Naive thymus-derived CD4-positive, alpha-beta T cell (primary cell): ENCODE results near the gene GVQW3. TPM values are rescaled to one million over a fixed set of nuclear protein-coding genes. Genes with fewer than 3 reads are reported as not detected.

Experiments used
- ATAC-seq: fragments of 150-1000 bp; cut with Tn5 transposase; 2 replicates; pipeline ENCODE4 v1.10.0; 2021; ENCODE audit warnings: mild to moderate bottlenecking, moderate library complexity
- CTCF ChIA-PET: fragments of 350-600 bp; sonication (Branson Sonifier 250); formaldehyde crosslinking; loops from one replicate; lab custom pipeline; 2021; ENCODE audit warnings: antibody characterized with exemption; lab: Charles Lee
- POLR2A ChIA-PET: fragments of 350-600 bp; sonication (Branson Sonifier 250); formaldehyde crosslinking; loops from one replicate; lab custom pipeline; 2021; ENCODE audit warnings: antibody characterized with exemption, inconsistent platforms; lab: Charles Lee
- DNase-seq, 9 donors: peaks; one replicate each; pipeline versions ENCODE4 v3.0.0 to v3.0.0-alpha.2; 2020 to 2022; ENCODE audit warnings: mixed read lengths in 1 of 9
- H3K27ac ChIP-seq: one replicate; pipeline ENCODE4 v1.7.0; 2013; ENCODE audit warnings: mild to moderate bottlenecking, low read depth, low read length, moderate library complexity
- H3K27me3 ChIP-seq, 2 donors: one replicate each; pipeline ENCODE4 v1.7.0; 2013; ENCODE audit warnings: low read length in 2 of 2, mild to moderate bottlenecking in 2 of 2, moderate library complexity in 2 of 2; ENCODE audit not compliant: control insufficient read depth in 2 of 2, insufficient read depth in 2 of 2
- H3K36me3 ChIP-seq, 3 experiments: 1 replicate in 2 of 3; 2 replicates in 1 of 3; pipeline ENCODE4 v1.7.0; 2013; ENCODE audit warnings: low read length in 3 of 3, mild to moderate bottlenecking in 3 of 3, moderate library complexity in 1 of 3; ENCODE audit not compliant: insufficient read depth in 3 of 3, control insufficient read depth in 2 of 3
- H3K4me1 ChIP-seq, 2 donors: one replicate each; pipeline ENCODE4 v1.7.0; 2013; ENCODE audit warnings: low read length in 2 of 2, mild to moderate bottlenecking in 2 of 2, moderate library complexity in 1 of 2; ENCODE audit not compliant: control insufficient read depth in 2 of 2, insufficient read depth in 2 of 2
- H3K4me3 ChIP-seq: 2 replicates; pipeline ENCODE4 v1.7.0; 2013; ENCODE audit warnings: mild to moderate bottlenecking, low read length
- H3K9me3 ChIP-seq, 3 experiments: 1 replicate in 2 of 3; 2 replicates in 1 of 3; pipeline ENCODE4 v1.7.0; 2013; ENCODE audit warnings: low read length in 3 of 3; ENCODE audit not compliant: control insufficient read depth in 2 of 3
- H3K27ac Mint-ChIP-seq, 9 donors: one replicate each; pipeline ENCODE4 v1.8.0; 2020 to 2022; ENCODE audit warnings: mixed read lengths in 9 of 9, mild to moderate bottlenecking in 8 of 9, moderate library complexity in 5 of 9, inconsistent platforms in 2 of 9
- H3K27me3 Mint-ChIP-seq, 5 donors: one replicate each; pipeline ENCODE4 v1.8.0; 2021 to 2022; ENCODE audit warnings: mixed read lengths in 5 of 5, mild to moderate bottlenecking in 1 of 5
- H3K36me3 Mint-ChIP-seq, 5 donors: one replicate each; pipeline ENCODE4 v1.8.0; 2020 to 2022; ENCODE audit warnings: mixed read lengths in 5 of 5, mild to moderate bottlenecking in 3 of 5, inconsistent platforms in 1 of 5
- H3K4me1 Mint-ChIP-seq, 7 donors: one replicate each; pipeline ENCODE4 v1.8.0; 2020 to 2022; ENCODE audit warnings: mixed read lengths in 7 of 7, mild to moderate bottlenecking in 3 of 7, inconsistent platforms in 1 of 7
- H3K4me3 Mint-ChIP-seq, 10 donors: one replicate each; pipeline ENCODE4 v1.8.0; 2020 to 2022; ENCODE audit warnings: mild to moderate bottlenecking in 10 of 10, mixed read lengths in 10 of 10, moderate library complexity in 6 of 10, inconsistent platforms in 2 of 10
- H3K9me3 Mint-ChIP-seq, 11 donors: one replicate each; pipeline ENCODE4 v1.8.0; 2020 to 2022; ENCODE audit warnings: mixed read lengths in 11 of 11, mild to moderate bottlenecking in 4 of 11, inconsistent platforms in 1 of 11, moderate library complexity in 1 of 11
- intact Hi-C, 2 donors: fragments of 100-400 bp; cut with micrococcal nuclease; formaldehyde crosslinking; loops; one replicate each; pipeline ENCODE4 v1.15.1; 2023
- polyA plus RNA-seq, 2 donors: library from polyadenylated mRNA; unstranded; fragments of 300-500 nt; fragmentation: Illumina TruSeq; gene quantifications; one replicate each; pipeline ENCODE4 v1.2.3, GENCODE V29; 2021
- total RNA-seq, 6 experiments: library from RNA in 5 of 6; stranded (reverse) in 5 of 6; gene quantifications; 1 replicate in 5 of 6; 2 replicates in 1 of 6; pipeline ENCODE4 v1.2.3 and lab custom pipeline; 2021 to 2026

Gene GVQW3
- total and polyA plus RNA-seq, 7 experiments from 2014 or later = 2.1 to 9.1 (median 5.4) TPM

DNA sequence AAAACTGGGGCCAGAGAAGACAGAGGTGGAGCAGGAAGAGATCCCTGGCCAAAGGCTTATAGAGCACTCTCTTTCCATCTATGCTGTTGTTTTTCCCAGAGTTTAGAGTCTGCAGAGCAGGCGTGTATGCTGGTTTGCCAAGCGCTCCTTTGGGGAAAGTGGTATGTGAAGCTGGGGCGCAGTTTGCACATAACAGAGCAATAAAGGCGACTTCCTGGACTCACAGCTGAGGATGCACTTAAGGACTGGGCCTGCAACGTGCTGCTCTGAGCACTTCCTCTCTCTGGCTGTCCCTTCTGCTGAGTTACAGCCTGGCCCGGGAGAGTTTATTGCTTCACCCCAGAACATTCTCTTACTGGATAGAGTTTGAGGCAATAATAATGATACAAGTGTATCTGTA, 41.9 kb upstream of the GVQW3 start:
- POLR2A ChIA-PET = no interaction called here
- no peaks in the 10 kb centered on the region for H3K4me1 ChIP-seq
- ATAC-seq = peak; percentile 80
- Mint-ChIP-seq H3K9me3 (peaks cover 0 to 24% (median 7%) of the 10 kb centered on the region in 11 donors), H3K4me3 (no peak overlapping the region), H3K27me3 (peaks cover 0 to 6% (median 0%) of the 10 kb centered on the region in 5 donors), H3K36me3 (peaks cover 0 to 17% (median 5%) of the 10 kb centered on the region in 5 donors), H3K27ac (peak overlapping the region in 1 of 9 donors; percentile 22), H3K4me1 (peaks cover 0 to 8% (median 5%) of the 10 kb centered on the region in 7 donors)
- no peaks in the 10 kb centered on the region for H3K36me3 ChIP-seq
- no peak overlapping the region for H3K4me3 ChIP-seq
- intact Hi-C loops = no loop called here
- CTCF ChIA-PET = no interaction called here
- DNase-seq = no peak
- H3K9me3 ChIP-seq = peaks cover 0 to 9% (median 0%) of the 10 kb centered on the region in 3 experiments
- H3K27ac ChIP-seq = no peak overlapping the region
- no peaks in the 10 kb centered on the region for H3K27me3 ChIP-seq

- Mint-ChIP-seq H3K27ac (no peak overlapping the region), H3K4me3 (no peak overlapping the region), H3K27me3 (no peaks in the 10 kb centered on the region), H3K36me3 (peaks cover 6 to 28% (median 9%) of the 10 kb centered on the region in 5 donors), H3K9me3 (no peaks in the 10 kb centered on the region), H3K4me1 (no peaks in the 10 kb centered on the region)
- Histone ChIP-seq H3K27me3 (no peaks in the 10 kb centered on the region), H3K4me1 (no peaks in the 10 kb centered on the region), H3K27ac (no peak overlapping the region), H3K36me3 (peaks cover 0 to 5% (median 0%) of the 10 kb centered on the region in 3 experiments), H3K4me3 (no peak overlapping the region), H3K9me3 (no peaks in the 10 kb centered on the region)
- CTCF ChIA-PET = interaction anchor here (0.8 kb wide), 1 partner anchor 99 kb away, joined by 3 read pairs; no protein-coding TSS in a partner anchor
- no peak for ATAC-seq
- no peak for DNase-seq
- intact Hi-C loops = no loop called here
- POLR2A ChIA-PET = no interaction called here
These were observed 33.7 kb upstream of the GVQW3 start for GRCh38 chr11:76347466-76347865.

DNA sequence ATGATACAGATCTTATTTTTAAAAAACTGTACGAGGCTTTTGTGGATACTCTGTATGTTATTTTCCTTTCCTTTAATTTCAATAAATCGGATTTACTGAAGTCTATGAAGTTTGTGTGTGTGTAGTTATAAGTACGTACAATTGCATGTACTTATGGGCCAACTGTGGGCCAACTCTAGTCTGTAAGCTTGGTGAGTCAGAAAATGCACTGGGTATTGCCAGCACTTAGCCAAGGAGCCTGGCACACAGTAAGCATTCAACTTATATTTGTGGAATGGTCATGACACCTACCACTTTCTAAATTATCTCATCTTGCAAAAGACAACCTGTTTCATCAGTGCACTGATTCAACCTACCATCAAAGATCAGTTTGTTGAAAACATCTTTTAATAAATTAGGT, 32.8 kb upstream of the GVQW3 start:
- ATAC-seq = no peak
- ChIA-PET CTCF (no interaction called here), POLR2A (no interaction called here)
- no peak for DNase-seq
- Histone ChIP-seq H3K9me3 (no peaks in the 10 kb centered on the region), H3K27me3 (no peaks in the 10 kb centered on the region), H3K4me3 (no peak overlapping the region), H3K4me1 (no peaks in the 10 kb centered on the region), H3K36me3 (peaks cover 0 to 9% (median 0%) of the 10 kb centered on the region in 3 experiments), H3K27ac (no peak overlapping the region)
- Mint-ChIP-seq H3K36me3 (peaks cover 14 to 37% (median 17%) of the 10 kb centered on the region in 5 donors), H3K27me3 (no peaks in the 10 kb centered on the region), H3K4me1 (peaks cover 0 to 1% (median 0%) of the 10 kb centered on the region in 7 donors), H3K4me3 (no peak overlapping the region), H3K9me3 (peaks cover 0 to 5% (median 2%) of the 10 kb centered on the region in 11 donors), H3K27ac (no peak overlapping the region)
- intact Hi-C loops = no loop called here

GRCh38 chr11:76355172-76355571, 26.0 kb upstream of the GVQW3 start:
- Histone ChIP-seq H3K4me3 (no peak overlapping the region), H3K9me3 (peaks cover 0 to 14% (median 0%) of the 10 kb centered on the region in 3 experiments), H3K36me3 (peaks cover 9 to 46% (median 11%) of the 10 kb centered on the region in 3 experiments), H3K27me3 (no peaks in the 10 kb centered on the region), H3K4me1 (no peaks in the 10 kb centered on the region), H3K27ac (no peak overlapping the region)
- DNase-seq (no peak), ATAC-seq (no peak)
- peaks cover 37 to 83% (median 52%) of the 10 kb centered on the region in 5 donors for H3K36me3 Mint-ChIP-seq
- H3K4me3 Mint-ChIP-seq = no peak overlapping the region
- intact Hi-C loops = no loop called here
- peaks cover 0 to 6% (median 0%) of the 10 kb centered on the region in 7 donors for H3K4me1 Mint-ChIP-seq
- no peak overlapping the region for H3K27ac Mint-ChIP-seq
- H3K27me3 Mint-ChIP-seq = no peaks in the 10 kb centered on the region
- CTCF ChIA-PET = no interaction called here
- H3K9me3 Mint-ChIP-seq = peaks cover 0 to 22% (median 10%) of the 10 kb centered on the region in 11 donors
- POLR2A ChIA-PET = no interaction called here

GRCh38 chr11:76361374-76361773, 19.7 kb upstream of the GVQW3 start:
- Mint-ChIP-seq H3K9me3 (no peaks in the 10 kb centered on the region), H3K27ac (no peak overlapping the region), H3K36me3 (peaks cover 7 to 54% (median 28%) of the 10 kb centered on the region in 5 donors), H3K4me3 (no peak overlapping the region), H3K27me3 (no peaks in the 10 kb centered on the region), H3K4me1 (peaks cover 4 to 21% (median 13%) of the 10 kb centered on the region in 7 donors)
- CTCF ChIA-PET = no interaction called here
- no peaks in the 10 kb centered on the region for H3K9me3 ChIP-seq
- H3K27ac ChIP-seq = no peak overlapping the region
- ATAC-seq (no peak), DNase-seq (no peak)
- intact Hi-C loops = no loop called here
- peaks cover 0 to 29% (median 0%) of the 10 kb centered on the region in 3 experiments for H3K36me3 ChIP-seq
- H3K4me3 ChIP-seq = no peak overlapping the region
- no peaks in the 10 kb centered on the region for H3K27me3 ChIP-seq
- POLR2A ChIA-PET = no interaction called here
- H3K4me1 ChIP-seq = no peaks in the 10 kb centered on the region

DNA sequence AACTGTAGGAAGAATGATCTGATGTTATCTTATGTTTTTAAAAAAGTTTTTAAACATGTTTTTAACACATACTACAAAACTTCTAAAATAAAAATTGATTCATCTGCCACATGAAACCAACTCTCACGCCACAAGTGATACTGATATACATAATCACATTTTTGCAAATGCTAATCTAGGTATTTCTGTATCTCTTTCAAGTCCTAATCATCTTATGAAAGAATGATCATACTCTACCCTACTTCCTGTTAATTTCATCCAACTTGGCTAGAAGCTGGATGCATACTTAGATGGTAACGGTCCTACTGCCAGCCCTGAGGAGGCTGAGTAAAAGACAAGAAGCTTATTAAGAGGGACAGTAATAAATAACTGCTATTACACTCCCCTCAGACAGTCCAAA, 19.3 kb upstream of the GVQW3 start:
- intact Hi-C loops = no loop called here
- POLR2A ChIA-PET = no interaction called here
- ATAC-seq (no peak), DNase-seq (no peak)
- H3K9me3 Mint-ChIP-seq = no peaks in the 10 kb centered on the region
- peaks cover 7 to 53% (median 28%) of the 10 kb centered on the region in 5 donors for H3K36me3 Mint-ChIP-seq
- Histone ChIP-seq H3K27ac (no peak overlapping the region), H3K36me3 (peaks cover 0 to 26% (median 0%) of the 10 kb centered on the region in 3 experiments), H3K27me3 (no peaks in the 10 kb centered on the region), H3K4me1 (no peaks in the 10 kb centered on the region), H3K4me3 (no peak overlapping the region), H3K9me3 (no peaks in the 10 kb centered on the region)
- H3K4me3 Mint-ChIP-seq = no peak overlapping the region
- H3K27me3 Mint-ChIP-seq = no peaks in the 10 kb centered on the region
- H3K27ac Mint-ChIP-seq = no peak overlapping the region
- peaks cover 4 to 21% (median 13%) of the 10 kb centered on the region in 7 donors for H3K4me1 Mint-ChIP-seq
- CTCF ChIA-PET = no interaction called here

- no peak overlapping the region for H3K27ac ChIP-seq
- H3K4me3 Mint-ChIP-seq = no peak overlapping the region
- peaks cover 2 to 48% (median 24%) of the 10 kb centered on the region in 5 donors for H3K36me3 Mint-ChIP-seq
- intact Hi-C loops = no loop called here
- H3K4me1 ChIP-seq = no peaks in the 10 kb centered on the region
- CTCF ChIA-PET = no interaction called here
- ATAC-seq = no peak
- no peak for DNase-seq
- peak overlapping the region in 1 of 9 donors; percentile 46 for H3K27ac Mint-ChIP-seq
- no peaks in the 10 kb centered on the region for H3K9me3 ChIP-seq
- H3K9me3 Mint-ChIP-seq = no peaks in the 10 kb centered on the region
- no peak overlapping the region for H3K4me3 ChIP-seq
- POLR2A ChIA-PET = no interaction called here
- no peaks in the 10 kb centered on the region for H3K27me3 ChIP-seq
- no peaks in the 10 kb centered on the region for H3K27me3 Mint-ChIP-seq
- H3K4me1 Mint-ChIP-seq = peaks cover 6 to 24% (median 16%) of the 10 kb centered on the region in 7 donors
- H3K36me3 ChIP-seq = peaks cover 0 to 26% (median 0%) of the 10 kb centered on the region in 3 experiments
These were observed 18.4 kb upstream of the GVQW3 start for GRCh38 chr11:76362716-76363115.
